ENCODE data around the gene GABBR2. TPM values are rescaled to one million over a fixed set of nuclear protein-coding genes. Genes with fewer than 3 reads are reported as not detected.

Gene GABBR2
- total and polyA plus RNA-seq, 2 of the 8 experiments (the other 6 are each of a cell fraction or from before 2014, with no cell fraction given): 0.50 to 1.2 TPM

- H2BK120ac ChIP-seq (replicated peaks; ENCODE audit: low read depth, low read length): no peak overlapping the region
- no peak overlapping the region for H2AFZ ChIP-seq (ENCODE audit: low read length)
- peaks cover 0 to 6% (median 2%) of the 10 kb centered on the region in 4 experiments; a peak in 2 of 7 replicates for H3K4me1 ChIP-seq (replicated peaks in 1 of 4; ENCODE audit: control insufficient read depth in 3 of 4, insufficient read depth in 4 of 4, low read length in 3 of 4)
- no peak overlapping the region for H4K5ac ChIP-seq (ENCODE audit: insufficient read length, low read depth, low read length)
- no peak overlapping the region for H3K27ac ChIP-seq (ENCODE audit: low read depth, low read length)
- no peak overlapping the region for H3K23ac ChIP-seq (ENCODE audit: insufficient read length)
- H2BK12ac ChIP-seq (ENCODE audit: low read depth, low read length): no peak overlapping the region
- H2BK20ac ChIP-seq (ENCODE audit: low read length): no peak overlapping the region
- no peak for TF ChIP-seq KDM4A (IDR thresholded peaks at IDR 0.05; ENCODE audit: low read depth, low read length, severe bottlenecking)
- no peak for TF ChIP-seq CHD2 (IDR thresholded peaks at IDR 0.05; ENCODE audit: low read length)
- no peaks in the 10 kb centered on the region for H3K79me1 ChIP-seq (ENCODE audit: low read depth, low read length)
- no peak for DNase-seq (ENCODE audit: low read depth in 1 of 2, low spot score in 2 of 2)
- H4K20me1 ChIP-seq (replicated peaks in 1 of 2; ENCODE audit: control insufficient read depth in 1 of 2, insufficient read depth in 2 of 2, low read length in 2 of 2): no peaks in the 10 kb centered on the region
- FAIRE-seq: no peak
- H3K4me3 ChIP-seq (ENCODE audit: extremely low read depth in 1 of 4, insufficient read depth in 2 of 4, low read depth in 3 of 4, low read length in 4 of 4): no peak overlapping the region
- no peak overlapping the region for H4K8ac ChIP-seq (ENCODE audit: extremely low read depth, insufficient read depth, low read length)
- no peak overlapping the region for H4K91ac ChIP-seq (replicated peaks; ENCODE audit: insufficient read length, low read length)
- H3K14ac ChIP-seq (ENCODE audit: insufficient read length): no peak overlapping the region
- no peak overlapping the region for H2AK5ac ChIP-seq (ENCODE audit: low read depth, low read length)
- 96% methylated on average over 3 of the region's 3 CpGs; no CpG with 5 or more reads in 1 of the 2 experiments for WGBS, 2 experiments (ENCODE audit: extremely low coverage in 1 of 2, insufficient coverage in 1 of 2, insufficient read length in 1 of 2, insufficient replicate concordance in 2 of 2, low coverage in 1 of 2, low lambda C conversion rate in 2 of 2, missing lambda C conversion rate in 1 of 2)
- no peaks in the 10 kb centered on the region for H3K27me3 ChIP-seq (replicated peaks in 1 of 4; ENCODE audit: control insufficient read depth in 3 of 4, extremely low read depth in 1 of 4, insufficient read depth in 3 of 4, low read length in 3 of 4)
- no peak overlapping the region for H2BK5ac ChIP-seq (ENCODE audit: low read depth, low read length)
- H3K9ac ChIP-seq (replicated peaks in 1 of 4; ENCODE audit: extremely low read depth in 1 of 4, low read depth in 3 of 4, low read length in 3 of 4): no peak overlapping the region
- no peak overlapping the region for H3K4me2 ChIP-seq (ENCODE audit: insufficient read depth in 1 of 2, low read depth in 2 of 2, low read length in 2 of 2)
- H3K56ac ChIP-seq (replicated peaks; ENCODE audit: insufficient read length, low read depth, low read length): no peak overlapping the region
- no peak overlapping the region for H3K18ac ChIP-seq (ENCODE audit: extremely low read depth, low read length)
- POLR2A ChIA-PET (ENCODE audit: partially characterized antibody): interaction anchor here (0.6 kb wide), 1 partner anchor 1920 kb away, joined by 3 read pairs; no protein-coding TSS in a partner anchor
- H3K79me2 ChIP-seq (ENCODE audit: control insufficient read depth in 1 of 2, insufficient read depth in 2 of 2, low read length in 2 of 2): no peaks in the 10 kb centered on the region
- no peaks in the 10 kb centered on the region for H3K36me3 ChIP-seq (ENCODE audit: control insufficient read depth in 2 of 4, insufficient read depth in 4 of 4, low read length in 3 of 4)
- H3K4ac ChIP-seq (replicated peaks; ENCODE audit: insufficient read length, low read depth, low read length): no peak overlapping the region
- no peak overlapping the region for H2BK15ac ChIP-seq (ENCODE audit: low read length)
- CTCF ChIA-PET (ENCODE audit: partially characterized antibody): interaction anchor here (0.7 to 1.4 kb wide), 3 partner anchors 31 to 190 kb away, joined by 3 to 7 read pairs (median 4); no protein-coding TSS in a partner anchor
- no peaks in the 10 kb centered on the region for H3K23me2 ChIP-seq (ENCODE audit: low read depth, low read length)
- no peaks in the 10 kb centered on the region for H3K9me3 ChIP-seq (ENCODE audit: insufficient read depth in 2 of 2, low read depth in 1 of 2, low read length in 1 of 2)
Observed at GRCh38 chr9:98385751-98386150, 323.0 kb downstream of the GABBR2 start.

All from H1 (cell line).